ENCODE measurements around the gene STK25. TPM values are rescaled to one million over a fixed set of nuclear protein-coding genes. Genes with fewer than 3 reads are reported as not detected.

STK25 gene
- total and polyA plus RNA-seq, 2 donors (not counting 3 experiments of a cell fraction or from before 2014, with no cell fraction given): 286 to 715 TPM

- POLR2A ChIA-PET: no interaction called here
- Histone ChIP-seq H3K4me1 (ENCODE audit: control insufficient read depth, extremely low read depth, insufficient read depth, low read length) (peaks cover 16% of the 10 kb centered on the region), H3K27ac (ENCODE audit: insufficient read depth, low read depth, low read length) (no peak overlapping the region), H3K36me3 (ENCODE audit: control insufficient read depth in 2 of 2, extremely low read depth in 1 of 2, insufficient read depth in 2 of 2, low read length in 2 of 2) (no peaks in the 10 kb centered on the region), H3K4me2 (ENCODE audit: insufficient read depth, low read length) (no peak overlapping the region), H3K27me3 (ENCODE audit: control insufficient read depth in 2 of 2, insufficient read depth in 2 of 2, low read length in 2 of 2) (no peaks in the 10 kb centered on the region), H3K9ac (replicated peaks; ENCODE audit: extremely low read depth, insufficient read depth, low read length) (no peak overlapping the region), H2AFZ (ENCODE audit: low read depth, low read length) (peak overlapping the region; percentile 42), H3K4me3 (replicated peaks in 1 of 3; ENCODE audit: insufficient read depth in 1 of 3, low read depth in 1 of 3, low read length in 3 of 3) (no peak overlapping the region), H3K9me1 (replicated peaks; ENCODE audit: control insufficient read depth, extremely low read depth, insufficient read depth, low read length) (no peaks in the 10 kb centered on the region), H4K20me1 (replicated peaks; ENCODE audit: control insufficient read depth, extremely low read depth, insufficient read depth, low read length) (no peaks in the 10 kb centered on the region), H3K79me2 (ENCODE audit: control insufficient read depth, insufficient read depth, low read length) (no peaks in the 10 kb centered on the region), H3K9me3 (replicated peaks; ENCODE audit: control insufficient read depth, insufficient read depth, low read length) (no peaks in the 10 kb centered on the region)
- CTCF ChIA-PET: no interaction called here
- intact Hi-C loops (cut with micrococcal nuclease) (no loop called here), dilution Hi-C loops (cut with MboI; ENCODE audit: extremely low pct_ligation_motif_present, low sequenced_read_pairs) (no loop called here)
- TF ChIP-seq MAX (IDR thresholded peaks at IDR 0.05; ENCODE audit: insufficient read depth, insufficient read length) (no peak), POLR2A (IDR thresholded peaks at IDR 0.05; ENCODE audit: low read depth, low read length) (no peak), POLR2AphosphoS5 (IDR thresholded peaks at IDR 0.05; ENCODE audit: insufficient read depth, low read depth, low read length) (no peak), JUN (IDR thresholded peaks at IDR 0.05; ENCODE audit: borderline replicate concordance, insufficient read depth, insufficient read length, low read depth) (no peak), MYC (IDR thresholded peaks at IDR 0.05; ENCODE audit: low read depth, low read length) (no peak), CTCF (IDR thresholded peaks at IDR 0.05; ENCODE audit: extremely low read depth in 1 of 2, insufficient read depth in 1 of 2, low read depth in 1 of 2, low read length in 2 of 2) (no peak), FOS (IDR thresholded peaks at IDR 0.05; ENCODE audit: borderline replicate concordance, insufficient read depth, low read length) (no peak), EZH2 (IDR thresholded peaks at IDR 0.05; ENCODE audit: borderline replicate concordance, low read depth, low read length, severe bottlenecking) (no peak)
- no peak for DNase-seq (ENCODE audit: low read depth, low spot score)
- BruUV-seq (replicated peaks): no TSS peak
- FAIRE-seq: no peak
Measured at GRCh38 chr2:241551998-241552737, 43.8 kb upstream of the STK25 start.
